DMS79 (cell line): Measurements from ENCODE around the gene TFRC.
"Not testable (repeated sequence)": the region's sequence is repeated elsewhere in the genome, so short reads cannot be mapped to it uniquely, and the experiment has no call there.

Source experiments
- DNase-seq: peaks from one replicate; lab custom pipeline; 2025; lab: John Stamatoyannopoulos, UW

Gene TFRC

DNA sequence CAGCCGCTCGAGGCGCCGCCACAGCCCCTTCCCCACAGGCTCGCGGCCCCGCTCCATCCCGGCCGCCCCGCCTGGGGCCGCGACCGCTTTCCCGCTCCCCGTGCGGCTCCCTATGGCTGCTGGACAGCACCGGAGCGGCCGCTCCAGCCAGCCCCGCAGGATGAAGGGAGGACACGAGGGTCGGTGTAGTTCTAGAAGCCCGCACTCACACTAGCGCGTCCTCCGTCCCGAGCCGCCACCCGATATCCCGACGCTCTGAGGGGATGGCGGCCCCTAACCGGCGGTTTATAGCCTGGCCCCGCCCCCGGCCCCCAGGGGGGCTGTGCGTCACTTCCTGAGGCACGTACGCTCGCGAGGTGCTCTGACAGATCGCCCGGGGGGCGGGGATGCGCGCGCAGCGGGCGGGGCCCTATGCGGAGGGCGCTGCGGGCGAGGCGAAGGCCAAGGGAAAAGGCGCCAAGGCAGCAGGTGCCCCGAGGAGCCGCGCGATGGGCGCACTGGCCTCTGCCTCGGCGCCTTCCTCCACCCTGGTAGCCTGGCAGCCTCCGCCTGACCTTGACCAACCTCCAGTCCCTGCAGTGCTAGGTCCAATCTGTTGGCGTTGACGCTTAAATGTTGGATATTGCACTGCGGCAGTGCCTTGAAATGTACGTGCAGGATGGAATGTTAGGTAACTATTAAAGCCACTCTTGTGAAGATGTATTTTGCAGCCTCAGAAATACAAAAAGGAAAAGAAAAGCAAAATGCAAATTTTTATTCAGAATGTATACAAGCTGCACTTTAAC is at the start of gene TFRC:
TSS of gene TFRC (minus strand) at position 257 of the 785 bp plus-strand sequence. CDS start 4,991 bp downstream, outside the sequence.
- peak; percentile 94 for DNase-seq

DNA sequence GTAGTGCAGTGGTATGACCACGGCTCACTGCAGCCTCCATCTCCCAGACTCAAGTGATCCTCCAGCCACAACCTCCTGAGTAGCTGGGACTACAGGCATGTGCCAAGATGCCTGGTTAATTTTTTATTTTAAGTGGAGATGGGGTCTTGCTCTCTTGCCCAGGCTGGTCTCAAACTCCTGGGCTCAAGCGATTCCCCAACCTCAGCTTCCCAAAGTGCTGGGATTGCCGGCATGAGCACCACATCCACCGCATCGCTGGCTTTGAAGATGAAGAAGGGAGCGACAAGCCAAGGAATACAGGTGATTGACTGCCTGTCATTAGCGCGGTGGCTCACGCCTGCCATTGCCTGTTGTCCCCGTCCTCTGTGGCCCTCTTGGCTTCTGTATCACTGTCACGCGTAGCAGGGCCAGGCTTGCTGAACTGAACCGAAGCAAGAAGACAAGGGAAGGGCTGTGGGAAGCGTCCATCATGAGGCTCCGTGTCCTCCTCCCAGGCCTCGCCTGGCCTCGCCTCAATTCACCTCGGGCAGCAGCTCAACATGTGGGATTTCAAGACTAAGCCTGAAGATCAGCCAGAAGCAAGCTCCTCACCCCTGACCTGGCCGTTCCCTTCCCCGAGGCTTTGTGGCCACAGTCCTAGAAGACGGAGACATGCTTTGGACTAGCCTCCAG is 46.4 kb upstream of the TFRC start:
- no peak for DNase-seq

DNA sequence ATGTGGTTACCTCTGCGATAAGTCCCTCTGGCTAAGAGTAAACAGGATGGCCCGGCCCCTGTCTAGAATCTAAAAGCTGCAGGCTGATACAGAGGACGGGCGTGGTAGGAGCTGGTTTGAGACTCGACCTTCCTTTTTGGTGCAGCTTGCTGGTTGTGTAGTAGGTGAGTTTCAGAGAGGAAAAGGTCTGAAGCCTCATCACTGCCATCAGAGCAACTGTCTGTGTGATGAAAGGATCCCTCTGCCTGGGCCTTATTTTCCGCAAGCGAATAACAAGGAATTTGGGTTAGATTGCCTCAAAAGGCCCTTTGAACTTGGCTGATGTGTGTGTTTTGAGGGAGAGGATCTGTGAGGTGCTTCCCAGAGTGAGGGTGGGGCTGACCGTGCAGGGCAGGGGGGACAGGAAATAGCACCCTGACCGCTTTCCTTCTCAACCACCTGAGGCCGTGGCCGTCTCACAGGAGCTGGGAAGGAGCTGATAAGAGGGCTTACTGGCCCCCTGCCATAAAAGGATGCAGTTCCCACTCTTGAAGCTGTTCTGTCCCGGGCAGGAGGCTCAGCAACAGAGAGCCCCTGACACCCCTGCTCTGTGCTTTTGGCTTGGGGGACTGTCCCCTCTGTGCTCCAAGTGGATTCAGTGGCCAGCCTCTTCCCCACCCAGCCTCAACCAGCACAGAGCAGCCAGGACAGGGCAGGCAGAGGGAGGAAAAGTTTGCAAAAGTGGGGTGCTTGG is 45.6 kb upstream of the TFRC start:
- DNase-seq: no peak

DNA sequence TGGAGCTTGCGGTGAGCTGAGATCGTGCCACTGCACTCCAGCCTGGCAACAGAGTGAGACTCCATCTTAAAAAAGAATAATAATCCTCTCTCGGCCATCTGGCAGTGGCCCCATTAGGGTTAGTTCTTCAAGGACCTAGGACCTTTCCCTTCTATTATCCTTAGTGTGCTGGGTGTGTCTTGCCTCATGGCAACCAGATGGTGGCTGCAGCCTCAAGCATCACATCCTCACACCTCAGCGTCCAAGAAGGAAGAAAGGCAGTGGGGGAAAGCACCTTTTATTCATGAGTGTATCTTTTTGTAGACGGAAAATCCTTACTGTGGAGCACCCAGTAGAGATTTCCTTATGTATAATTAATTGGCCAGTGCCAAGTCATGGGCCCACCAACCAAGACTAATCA is 42.7 kb upstream of the TFRC start:
- no peak for DNase-seq

DNA sequence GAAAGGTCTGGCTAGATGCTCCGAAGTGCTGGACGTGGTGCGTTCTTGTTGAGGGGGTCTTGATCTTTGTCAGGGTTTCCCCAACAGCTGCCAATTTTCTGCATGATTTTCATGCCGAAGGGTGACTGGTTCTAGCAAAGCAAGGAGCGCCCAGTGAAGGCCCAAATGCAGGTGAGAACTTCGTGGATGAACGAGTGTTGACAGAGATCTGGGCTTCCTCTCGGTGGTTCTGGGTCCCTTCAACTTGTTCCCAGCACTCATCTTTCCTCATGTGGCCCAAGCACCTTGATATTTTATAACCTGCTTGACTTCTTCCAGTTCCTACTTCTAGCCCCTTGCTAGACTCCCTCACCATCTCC is 40.8 kb upstream of the TFRC start:
- no peak for DNase-seq

DNA sequence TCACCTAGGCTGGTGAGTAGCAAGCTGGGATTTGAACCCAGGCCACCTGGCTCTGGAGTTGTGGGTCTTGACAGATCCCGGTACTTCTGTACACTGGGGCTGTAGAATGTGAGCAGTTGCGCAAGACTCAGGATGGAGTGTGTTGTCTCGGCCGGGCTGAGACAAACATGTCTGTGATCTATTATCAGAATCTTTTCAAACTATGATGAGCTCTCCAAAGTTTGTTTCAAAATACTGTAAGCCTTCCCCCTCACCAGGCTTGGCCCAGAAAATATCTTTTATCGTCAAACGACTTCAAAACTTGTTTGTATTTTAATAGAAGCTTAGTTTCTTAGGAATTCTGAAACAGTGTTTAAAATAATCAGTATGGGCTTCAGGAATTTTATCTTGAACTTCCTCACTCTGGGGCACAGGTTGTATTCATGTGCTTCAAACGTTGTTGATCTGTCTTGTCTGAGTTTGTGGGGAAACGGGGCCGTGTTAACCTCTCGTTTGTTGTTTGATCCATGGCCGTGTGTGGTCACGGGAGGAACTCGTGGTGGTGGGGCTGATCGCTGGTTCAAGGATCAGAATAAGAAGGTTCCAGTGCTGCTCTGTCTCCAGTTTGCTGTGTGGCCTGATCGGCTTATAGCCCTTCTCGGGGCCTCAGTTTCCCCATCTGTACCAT is 40.3 kb upstream of the TFRC start:
- DNase-seq: no peak

DNA sequence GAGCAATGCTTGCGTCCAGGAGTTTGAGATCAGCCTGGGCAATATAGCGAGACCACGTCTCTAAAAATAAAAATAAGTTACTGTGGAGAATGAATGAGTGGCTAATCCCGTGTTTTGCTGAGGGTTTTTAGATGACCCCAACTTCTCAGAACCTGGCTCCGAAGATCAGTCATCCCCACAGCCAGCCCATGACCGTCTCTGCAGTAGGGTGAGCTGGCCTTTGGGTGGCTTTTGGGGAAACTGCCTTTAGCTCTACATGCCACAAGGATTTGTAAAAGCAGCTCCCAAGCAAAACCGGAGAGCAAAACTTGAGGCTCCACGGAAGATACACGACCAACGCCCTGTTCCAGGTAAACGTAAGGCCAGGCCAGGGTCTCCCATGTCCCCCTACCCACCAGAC is 39.2 kb upstream of the TFRC start:
- no peak for DNase-seq

DNA sequence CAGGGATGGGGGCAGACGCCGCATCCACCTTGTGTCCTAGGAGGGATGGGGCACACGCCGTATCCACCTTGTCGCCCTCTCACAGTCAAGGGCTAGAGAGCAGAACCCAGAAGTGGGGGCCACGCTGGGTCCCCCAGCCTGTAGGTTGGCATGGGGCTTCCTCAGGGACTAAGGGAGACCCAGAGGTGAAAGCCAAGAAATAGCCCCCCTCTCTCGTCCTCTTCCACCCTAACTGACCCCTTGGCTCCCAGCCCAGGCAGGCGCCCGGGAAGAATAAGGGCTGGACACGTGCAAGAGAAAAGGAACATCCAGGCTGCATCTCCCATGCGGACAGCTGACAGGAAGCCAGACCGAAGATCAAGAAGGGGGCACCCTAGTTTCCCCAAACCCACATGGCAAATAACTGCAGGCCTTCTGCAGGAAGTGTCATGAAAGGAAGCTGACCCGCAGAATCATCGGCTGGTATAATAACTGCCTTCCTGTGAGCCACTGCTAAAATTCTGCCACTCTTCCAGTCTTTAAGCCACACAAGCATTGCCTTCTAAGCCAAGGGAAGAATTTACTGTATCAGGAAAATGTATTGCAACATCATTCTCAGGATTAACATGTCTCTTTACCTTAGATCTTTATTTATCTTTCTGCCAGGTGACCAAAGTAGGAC is 38.5 kb upstream of the TFRC start:
- DNase-seq: no peak

DNA sequence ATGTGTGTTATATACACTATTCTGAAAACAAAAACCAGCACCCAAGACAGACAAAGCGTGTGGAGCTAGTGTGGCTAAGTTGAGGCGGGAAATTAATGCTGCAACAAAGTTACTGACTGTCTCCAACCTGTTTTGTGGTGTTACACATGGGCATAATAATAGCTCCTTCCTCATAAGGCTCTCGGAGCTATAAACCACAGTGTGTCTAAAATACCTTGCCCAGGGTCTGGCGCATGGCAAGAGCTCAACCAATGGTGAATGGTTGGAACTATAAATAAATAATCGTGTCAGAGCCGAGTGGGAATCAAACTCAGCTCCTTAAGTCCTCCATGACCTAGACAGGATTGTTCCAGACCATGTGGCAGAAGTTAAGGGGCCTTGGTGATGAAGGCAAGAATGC is 35.9 kb upstream of the TFRC start:
- DNase-seq: no peak

DNA sequence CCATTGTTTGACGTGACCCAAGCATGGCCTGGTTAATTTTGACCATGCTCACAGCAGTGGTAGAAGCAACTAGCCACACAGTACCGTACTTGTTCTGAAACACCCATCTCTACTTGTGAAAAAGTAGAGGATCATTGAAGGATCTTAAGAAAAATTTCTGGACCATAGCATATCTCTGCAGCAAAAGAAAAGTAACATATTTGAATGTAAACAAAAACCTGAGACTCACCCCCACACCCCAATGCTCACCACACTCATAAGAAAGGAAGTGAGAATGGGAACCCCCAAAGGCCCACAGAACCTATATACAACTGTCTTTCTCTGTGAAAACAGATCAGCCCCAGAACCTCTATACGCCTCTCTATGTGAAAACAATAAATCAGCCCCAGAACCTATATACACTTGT is 33.8 kb upstream of the TFRC start:
- DNase-seq: no peak

DNA sequence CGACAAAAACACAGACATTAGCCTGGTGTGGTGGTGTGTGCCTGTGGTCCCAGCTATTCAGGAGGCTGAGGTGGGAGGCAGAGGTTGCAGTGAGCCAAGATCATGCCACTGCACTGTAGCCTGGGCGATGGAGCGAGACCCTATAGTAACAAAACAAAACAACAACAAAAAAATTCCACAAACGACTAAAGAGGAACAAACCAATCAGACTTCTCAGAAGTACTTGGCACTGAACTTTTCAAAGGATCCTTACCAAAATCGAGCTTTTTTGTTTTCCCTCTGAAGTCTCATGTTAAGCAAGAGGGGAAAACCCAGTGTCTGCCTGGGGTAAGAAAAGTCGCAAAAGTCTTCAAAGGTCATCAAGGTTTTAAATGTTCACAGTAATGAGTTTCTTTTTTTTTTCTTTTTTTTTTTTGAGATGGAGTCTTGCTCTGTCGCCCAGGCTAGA is 30.1 kb upstream of the TFRC start:
- no peak for DNase-seq

DNA sequence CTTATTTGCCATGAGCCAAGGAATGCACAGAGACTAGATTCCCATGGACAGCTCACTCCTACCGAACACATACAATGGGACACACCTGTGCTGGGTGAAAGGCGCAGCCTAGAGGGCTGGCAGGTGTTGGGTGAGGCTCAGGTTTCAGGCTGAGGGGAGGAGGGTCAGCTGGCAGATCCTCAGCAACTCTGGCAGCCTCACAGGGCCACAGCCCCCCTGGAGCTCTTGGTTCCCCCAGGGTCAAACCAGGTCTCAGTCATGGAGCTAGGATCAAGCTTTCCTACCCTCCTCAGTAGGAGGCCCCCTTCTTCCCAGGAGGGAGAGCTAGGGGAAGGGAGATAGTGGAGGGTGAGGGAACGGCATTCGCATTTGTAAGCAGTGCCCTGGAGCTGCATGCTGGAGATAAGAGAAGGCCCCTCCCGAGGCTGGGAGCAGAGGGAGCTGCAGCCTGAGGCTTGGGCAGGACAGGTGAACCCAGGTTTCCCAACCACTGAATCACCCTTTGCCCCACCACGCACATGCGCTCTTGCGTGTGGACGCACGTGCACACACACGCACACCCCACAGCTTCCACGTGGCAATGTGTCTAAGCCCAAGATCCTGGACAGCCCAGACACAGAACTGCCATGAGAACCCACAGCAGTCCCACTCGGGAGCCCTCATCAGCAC is 26.3 kb upstream of the TFRC start:
- peak; percentile 18 for DNase-seq

DNA sequence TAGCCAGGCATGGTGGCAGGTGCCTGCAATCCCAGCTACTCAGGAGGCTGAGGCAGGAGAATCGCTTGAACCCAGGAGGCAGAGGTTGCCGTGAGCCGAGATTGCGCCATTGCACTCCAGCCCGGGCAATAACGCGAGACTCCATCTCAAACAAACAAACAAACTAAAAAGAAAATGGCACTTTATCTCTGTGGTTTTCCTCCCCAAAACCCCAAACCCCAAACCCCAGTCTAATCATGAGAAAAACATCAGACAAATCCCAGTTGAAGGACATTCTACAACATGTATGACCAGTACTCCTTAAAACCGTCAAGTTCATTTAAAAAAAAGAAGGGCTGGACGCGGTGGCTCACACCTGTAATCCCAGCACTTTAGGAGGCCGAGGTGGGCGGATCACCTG is 22.8 kb upstream of the TFRC start:
- not testable (repeated sequence) for DNase-seq

DNA sequence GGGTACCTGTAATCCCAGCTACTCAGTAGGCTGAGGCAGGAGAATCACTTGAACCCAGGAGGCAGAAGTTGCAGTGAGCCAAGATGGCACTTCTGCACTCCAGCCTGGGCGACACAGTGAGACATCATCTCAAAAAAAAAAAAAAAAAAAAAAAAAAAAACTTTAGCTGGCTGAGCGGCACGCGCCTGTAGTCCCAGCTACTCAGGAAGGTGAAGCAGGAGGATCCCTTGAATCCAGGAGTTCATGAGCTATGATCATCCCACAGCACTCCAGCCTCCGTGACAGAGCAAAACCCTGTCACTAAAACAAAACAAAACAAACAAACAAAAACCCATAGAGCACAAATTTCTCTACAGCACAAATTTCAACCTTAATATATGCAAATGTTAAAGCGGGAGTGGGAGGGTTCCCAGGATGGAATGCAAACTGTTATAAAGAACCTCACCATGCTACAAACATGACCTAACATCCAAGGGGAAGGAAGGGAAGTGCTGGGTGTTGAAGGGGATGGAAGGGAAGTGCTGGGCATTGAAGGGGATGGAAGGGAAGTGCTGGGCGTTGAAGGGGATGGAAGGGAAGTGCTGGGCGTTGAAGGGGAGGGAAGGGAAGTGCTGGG is 16.6 kb upstream of the TFRC start:
- not testable (repeated sequence) for DNase-seq

DNA sequence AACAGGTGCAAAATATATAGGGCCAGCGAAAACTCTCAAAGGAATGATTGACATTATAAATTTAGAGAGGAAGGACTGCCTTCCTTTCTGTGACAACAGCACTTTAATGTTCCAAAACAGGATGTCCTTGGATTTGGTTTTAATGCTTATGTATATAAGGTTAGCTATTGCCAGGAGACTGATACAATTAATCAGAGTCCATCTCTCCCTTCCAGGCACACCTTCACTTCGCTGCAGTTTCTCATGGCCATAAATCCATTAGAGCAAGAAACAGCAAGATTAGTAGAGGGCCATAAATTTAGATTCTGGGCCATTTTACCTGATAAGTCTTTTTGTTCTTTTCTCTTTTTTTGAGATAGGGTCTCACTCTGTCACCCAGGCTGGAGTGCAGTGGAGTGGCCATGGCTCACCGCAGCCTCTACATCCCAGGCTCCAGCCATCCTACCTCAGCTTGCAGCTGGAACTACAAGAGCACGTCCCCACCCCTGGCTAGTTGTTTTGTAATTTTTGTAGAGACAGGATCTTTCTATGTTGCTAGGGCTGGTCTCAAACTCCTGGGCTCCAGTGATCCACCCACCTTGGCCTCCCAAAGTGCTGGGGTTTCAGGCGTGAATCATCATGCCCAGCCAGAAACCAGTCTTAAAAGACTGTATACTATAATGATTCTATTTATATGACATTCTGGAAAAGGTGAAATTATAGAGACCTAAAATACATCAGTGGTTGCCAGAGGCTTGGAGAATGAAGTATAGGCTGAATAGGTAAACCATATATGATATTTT is 15.7 kb upstream of the TFRC start:
- DNase-seq: peak; percentile 16

DNA sequence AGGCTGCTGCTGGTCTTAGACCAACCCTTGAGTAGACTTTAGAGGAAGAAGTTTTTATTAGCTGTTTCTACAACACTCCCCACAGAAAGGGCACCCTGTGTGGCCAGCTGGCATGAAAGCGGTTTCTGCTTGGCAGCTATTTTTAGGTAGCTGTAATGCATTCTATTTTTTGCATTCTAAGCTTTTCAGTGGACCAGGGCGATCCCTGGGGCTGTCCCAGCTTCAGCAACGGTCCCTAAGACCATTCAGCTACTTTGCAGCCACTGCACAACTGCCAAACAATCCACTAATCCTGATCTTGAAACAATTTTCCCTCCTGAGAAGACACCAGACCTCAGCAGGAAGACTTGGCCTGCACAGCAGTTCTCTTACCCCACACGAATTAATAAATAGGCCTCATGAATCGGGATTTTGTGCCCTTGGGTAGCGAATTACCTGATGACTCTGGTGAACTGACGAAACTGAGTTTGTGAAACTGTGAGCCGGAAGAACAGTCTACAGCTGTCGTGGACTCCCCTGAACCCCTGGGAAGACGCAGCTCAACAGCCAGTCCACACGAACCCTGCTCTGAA is 14.6 kb upstream of the TFRC start:
- no peak for DNase-seq

DNA sequence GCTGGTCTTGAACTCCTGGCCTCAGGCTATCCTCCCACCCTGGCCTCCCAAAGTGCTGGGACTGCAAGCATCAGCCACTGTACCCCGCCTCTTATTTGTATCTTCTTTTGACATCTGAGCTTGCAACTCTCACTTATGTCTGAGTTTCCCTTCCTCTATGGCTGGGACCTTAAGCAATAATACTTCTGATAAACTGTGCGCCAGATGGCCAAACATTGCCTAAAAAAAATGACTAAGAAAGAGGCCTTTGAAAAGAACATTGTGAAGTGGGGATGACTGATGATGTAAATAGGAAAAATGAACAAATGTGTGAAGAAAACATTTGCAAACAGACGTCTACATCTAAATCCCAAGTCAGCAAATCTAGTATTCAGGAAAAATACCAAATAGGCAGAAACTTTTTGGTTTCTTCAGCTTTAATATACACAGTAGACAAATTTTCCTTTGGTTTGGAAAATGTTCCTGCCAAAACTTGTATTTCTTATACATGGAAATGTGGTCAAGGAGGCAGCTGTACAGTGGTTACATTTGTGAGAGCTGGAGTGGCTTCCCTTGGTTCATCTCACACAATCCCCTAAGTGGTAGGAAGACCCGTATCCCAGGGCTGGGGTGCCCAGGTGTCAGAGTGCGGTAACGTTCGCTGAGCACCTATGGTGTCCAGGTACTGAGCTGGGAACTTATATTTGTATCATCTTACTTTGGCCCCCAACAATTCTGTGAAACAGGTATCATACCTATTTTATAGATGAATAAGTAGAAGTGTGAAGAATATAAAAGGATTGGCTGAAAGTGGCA is 11.6 kb upstream of the TFRC start:
- no peak for DNase-seq

DNA sequence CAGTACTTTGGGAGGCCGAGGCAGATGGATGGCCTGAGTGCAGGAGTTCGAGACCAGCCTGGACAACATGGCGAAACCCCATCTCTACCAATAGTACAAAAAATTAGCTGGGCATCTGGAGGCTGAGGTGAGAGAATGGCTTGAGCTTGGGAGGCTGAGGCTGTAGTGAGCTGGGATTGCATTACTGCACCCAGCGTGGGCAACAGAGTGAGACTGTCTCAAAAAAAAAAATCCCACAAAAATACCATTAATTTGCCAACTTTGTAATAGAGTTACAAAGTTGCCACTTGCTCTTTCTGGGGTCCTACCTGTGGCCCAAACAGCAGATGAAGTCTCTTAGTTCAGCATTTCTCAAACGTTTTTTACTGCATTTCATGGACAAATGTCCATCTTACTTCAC is 6.0 kb upstream of the TFRC start:
- no peak for DNase-seq

DNA sequence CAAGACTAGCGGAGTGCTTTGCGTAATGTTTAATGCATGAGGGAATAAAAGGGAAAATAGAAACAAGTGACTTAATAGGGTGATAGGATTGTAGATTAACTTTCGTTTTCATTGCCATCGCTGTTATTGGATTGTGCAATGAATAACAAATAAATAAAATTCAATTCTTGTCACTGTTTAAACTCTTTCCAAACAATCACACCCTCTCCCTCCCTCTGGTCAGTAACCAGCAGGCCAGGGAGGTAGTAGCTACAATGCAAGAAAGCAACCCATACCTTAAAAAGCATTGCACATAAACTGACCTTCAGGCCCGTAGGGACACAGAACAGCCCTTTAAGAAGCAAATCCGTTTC is 705 bp upstream of the TFRC start:
- no peak for DNase-seq
